Renal cortical epithelial cell (primary cell): ENCODE data around the gene ADGRL3. TPM values are rescaled to one million over a fixed set of nuclear protein-coding genes. Genes with fewer than 3 reads are reported as not detected.
"Not testable (repeated sequence)": the region's sequence is repeated elsewhere in the genome, so short reads cannot be mapped to it uniquely, and the experiment has no call there.

Experiments used
- DNase-seq: peaks from one replicate; pipeline ENCODE4 v3.0.0-alpha.2; 2011; ENCODE audit warnings: low read depth
- total RNA-seq: library from RNA; depleted of rRNA; stranded (reverse); fragments of >200 nt; gene quantifications from 2 replicates; pipeline ENCODE4 v1.2.3, GENCODE V29; 2014

The ADGRL3 gene
- total RNA-seq, 1 donor from 2014 or later: 5.3 TPM

DNA sequence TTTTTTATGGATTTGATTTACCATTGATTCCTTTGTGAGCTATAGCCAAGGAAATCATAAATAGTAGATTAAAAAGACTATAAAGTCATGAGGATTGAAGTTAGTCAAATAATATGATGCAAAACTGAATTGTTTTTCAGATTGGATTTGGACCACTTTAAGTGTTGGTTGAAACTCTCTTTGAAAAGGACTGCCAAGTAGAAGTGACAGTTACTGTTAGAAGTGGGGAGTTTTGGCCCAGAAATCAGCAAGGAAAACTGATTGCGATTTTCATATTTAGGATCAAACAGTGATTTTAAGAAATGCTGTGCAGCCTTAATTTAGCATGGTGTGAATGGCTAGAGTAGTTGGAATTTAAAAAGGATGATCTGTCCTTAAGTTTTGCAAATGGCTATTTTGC is 4.9 kb downstream of the ADGRL3 start:
- no peak for DNase-seq

DNA sequence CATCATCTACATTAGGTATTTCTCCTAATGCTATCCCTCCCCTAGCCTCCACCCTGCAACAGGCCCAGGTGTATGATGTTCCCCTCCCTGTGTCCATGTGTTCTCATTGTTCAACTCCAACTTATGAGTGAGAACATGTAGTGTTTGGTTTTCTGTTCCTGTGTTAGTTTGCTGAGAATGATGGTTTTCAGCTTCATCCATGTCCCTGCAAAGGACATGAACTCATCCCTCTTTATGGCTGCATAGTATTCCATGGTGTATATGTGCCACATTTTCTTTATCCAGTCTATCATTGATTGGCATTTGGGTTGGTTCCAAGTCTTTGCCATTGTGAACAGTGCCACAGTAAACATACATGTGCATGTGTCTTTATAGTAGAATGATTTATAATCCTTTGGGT is 7.0 kb downstream of the ADGRL3 start:
- DNase-seq: not testable (repeated sequence)

DNA sequence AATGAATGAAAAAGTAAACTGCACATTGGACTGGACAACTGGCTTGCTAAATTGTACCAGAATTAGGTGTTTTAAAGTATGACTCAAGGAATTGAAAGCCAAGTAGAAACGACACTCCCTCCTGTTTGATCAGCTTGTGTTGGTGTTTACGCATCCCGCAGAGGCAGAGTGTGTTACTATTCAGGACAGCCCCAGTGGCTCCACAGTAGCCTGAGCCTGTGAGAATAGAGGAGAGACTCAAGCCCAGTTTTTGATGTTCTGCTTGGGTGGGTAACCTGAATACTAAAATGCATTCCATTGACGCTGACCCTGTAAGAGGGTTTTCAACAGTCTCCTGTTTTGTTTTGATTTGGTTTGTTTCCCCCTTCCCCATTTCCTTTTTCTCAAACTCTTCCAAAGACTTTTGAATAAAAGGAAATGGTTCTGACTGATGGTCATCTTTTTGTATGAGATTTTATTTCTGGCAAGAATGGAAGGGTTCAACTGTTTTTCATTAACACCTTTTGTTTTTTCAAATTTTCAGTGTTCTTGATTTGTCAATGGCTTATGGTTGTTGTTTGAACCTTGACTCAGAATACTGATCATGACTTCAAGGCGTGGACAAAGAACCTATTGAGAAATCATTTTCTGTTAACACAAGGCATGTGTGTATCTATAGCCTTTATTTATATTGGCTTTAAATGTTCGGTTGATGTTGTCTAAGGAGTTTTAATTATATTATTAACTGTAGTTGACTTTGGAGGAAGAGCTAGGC is 10.2 kb downstream of the ADGRL3 start:
- peak; percentile 19 for DNase-seq

DNA sequence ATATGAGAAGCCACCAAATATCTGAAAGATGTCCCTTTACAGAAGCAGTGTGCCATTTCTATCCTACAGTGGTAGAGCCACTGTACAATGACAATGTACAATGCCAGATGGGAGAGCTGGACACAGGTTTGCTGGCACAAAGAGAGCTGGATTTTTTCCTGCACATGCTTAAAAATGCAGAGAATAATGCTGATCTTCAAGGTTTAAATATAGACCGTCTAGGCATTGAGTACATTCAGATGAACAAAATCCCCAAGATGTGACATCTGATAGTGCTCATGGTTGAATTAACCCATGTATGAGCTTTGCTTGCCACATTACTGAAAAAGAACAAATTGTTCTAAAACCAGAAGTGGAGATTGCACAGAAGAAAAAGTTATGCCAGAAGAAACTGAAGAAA is 11.7 kb downstream of the ADGRL3 start:
- DNase-seq: no peak

DNA sequence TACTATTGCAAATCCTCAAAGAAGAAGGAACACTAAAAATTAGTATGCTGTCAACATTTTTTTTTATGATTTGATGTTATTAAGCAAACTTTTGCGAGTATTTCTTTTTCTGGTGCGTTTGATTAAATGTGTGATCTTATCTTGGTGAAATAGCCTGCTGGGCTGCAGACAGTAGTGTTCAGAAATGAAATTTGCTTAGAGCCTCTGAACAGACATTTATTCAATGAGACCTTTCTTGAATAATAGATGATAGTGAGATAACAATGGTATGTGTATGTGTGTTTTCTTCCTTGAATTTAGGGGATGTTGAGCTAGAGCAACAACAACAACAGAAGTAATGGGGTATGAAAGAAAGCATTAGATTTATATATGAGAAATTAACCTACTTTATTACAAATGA is 12.7 kb downstream of the ADGRL3 start:
- DNase-seq: no peak

DNA sequence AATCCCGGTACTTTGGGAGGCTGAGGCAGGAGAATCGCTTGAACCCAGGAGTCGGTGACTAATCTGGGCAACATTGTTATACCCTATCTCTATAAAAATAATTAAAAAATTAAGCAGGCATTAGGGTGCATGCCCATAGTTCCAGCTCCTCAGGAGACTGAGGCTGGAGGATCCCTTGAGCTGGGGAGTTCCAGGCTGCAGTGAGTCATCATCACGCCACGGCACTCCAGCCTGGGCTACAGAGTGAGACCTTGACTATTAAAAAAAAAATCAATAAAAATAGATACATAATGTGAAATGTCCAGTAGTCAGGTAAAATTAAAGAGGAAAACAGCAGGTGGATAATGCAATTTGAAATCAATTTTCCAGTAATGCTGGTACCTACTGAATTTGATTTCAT is 14.6 kb downstream of the ADGRL3 start:
- DNase-seq: no peak

DNA sequence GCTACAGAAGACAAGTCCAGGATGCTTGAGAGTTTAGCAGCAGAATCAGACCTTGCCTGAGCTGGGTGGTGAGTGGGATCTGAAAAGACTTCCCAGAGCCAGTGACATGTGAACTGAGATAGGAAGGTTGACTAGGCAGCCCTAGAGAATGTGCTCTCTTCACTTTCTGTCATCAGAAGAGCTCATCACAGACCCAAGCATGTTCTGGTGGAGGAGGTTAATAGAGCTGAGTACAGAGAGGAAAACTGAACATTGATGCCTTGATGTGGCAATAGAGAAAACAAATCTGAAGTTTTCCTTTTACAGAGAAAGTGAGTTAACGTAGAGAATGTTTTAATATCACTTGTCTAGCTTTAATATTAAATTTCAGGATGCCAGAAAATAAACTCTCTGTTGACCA is 17.1 kb downstream of the ADGRL3 start:
- no peak for DNase-seq

DNA sequence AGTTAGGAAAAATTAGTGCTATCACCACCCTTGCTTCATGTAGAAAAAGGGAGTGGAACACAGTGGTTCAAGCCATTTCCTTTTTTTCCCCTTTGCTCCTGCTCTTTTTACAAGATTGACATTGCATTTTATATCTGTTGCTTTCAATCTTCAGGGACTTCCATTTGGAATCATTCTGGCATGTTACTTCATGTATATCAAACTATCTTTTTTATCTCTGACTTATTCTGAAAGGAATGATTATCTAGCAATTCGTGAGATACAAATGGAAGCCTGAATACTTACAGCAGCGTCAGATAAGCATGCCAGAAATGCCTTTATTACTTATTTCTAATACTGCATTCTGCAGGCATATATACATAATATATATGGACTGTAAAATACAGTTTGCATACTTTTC is 20.4 kb downstream of the ADGRL3 start:
- DNase-seq: no peak

DNA sequence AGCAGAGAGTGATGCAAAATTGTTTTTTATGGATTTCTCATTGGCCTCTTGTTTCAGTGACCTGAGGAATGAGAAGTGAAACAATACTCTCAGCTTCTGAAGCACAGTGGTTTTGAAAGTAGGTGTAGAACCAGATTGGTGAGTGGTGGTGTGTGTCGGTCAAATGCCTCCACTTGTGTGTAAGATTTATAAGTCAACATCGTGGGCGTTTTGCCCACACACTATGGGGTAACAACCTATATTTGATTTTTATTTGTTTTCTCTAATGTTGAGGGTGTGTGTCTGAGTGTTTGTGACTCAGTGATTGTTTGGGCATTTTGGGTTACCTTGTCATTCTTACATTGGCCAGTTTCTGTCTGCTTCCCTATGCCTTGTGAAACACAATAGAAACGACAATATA is 23.3 kb downstream of the ADGRL3 start:
- no peak for DNase-seq

DNA sequence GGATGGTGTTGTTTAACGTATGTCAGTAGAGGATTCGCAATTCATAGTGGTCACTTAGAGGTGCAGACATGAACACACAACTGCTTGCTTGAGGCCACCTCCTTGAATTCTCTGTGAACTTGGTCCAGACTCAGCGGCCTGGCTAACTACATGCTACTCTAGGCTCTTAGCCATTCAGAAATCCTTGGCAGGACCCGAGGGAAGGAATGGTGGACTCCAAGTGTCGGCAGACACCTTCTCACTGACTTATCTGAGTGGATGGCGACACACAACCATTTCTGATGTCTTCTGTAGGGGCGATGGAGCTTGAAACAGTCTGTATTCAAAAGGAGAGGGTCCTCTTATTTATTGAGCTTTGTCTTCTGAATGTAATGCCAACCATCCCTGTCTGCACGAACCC is 24.4 kb downstream of the ADGRL3 start:
- no peak for DNase-seq

DNA sequence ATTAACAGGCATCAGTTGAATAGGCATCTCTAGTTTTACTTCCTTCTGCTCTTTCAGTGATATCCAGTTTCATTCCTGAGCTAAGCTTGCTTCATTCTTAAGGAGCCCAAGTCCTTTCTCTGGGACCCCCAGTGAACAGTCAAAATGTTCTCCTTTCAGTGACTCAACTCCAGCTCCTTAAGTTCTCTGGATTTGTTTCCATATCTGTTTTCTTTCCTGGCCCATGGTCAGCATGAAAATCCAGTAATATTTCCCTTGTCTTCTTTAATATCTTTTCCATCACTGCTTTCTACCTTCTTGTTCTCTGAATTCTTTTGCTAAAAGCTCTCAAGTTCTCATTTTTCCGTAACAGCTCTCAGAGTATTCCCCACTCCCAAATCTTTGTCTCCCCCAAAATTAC is 25.5 kb downstream of the ADGRL3 start:
- DNase-seq: no peak

DNA sequence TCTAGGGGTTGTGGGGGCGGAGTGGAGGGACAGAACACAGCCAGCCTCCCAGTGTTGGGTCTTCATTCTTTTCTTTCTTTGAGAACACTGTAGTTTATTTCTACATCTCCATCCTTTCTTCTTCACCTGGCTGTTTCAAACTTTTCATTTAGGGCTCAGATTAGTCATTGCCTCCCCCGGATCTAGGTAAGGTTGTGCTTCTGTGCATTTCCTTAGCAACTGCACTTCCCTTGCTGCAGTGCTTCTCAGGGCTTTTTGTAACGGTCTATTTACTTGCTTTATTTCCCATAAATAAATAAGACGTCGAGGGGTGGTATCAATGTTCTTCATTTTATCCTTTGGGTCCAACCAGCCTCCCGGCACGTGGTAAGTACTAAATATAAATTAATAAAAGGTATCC is 31.3 kb downstream of the ADGRL3 start:
- DNase-seq: no peak

DNA sequence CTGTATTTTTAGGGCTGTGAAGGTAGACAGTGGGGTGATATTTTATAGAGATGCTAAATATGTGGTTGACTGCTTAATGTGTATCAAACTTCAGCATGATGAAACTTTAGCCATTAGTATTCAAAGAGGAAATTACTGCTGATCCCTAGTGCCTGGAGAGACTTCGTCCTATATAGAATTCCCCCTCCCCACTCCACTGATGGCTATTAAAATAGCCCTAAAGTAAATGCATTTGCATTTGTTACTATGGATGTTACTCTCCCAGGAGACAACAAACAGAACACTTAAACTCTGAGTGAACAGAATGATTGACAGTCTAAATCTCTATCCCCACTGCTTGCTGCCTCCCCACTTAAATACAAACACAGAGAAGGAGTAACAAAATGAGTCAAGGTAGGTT is 39.1 kb downstream of the ADGRL3 start:
- DNase-seq: no peak

DNA sequence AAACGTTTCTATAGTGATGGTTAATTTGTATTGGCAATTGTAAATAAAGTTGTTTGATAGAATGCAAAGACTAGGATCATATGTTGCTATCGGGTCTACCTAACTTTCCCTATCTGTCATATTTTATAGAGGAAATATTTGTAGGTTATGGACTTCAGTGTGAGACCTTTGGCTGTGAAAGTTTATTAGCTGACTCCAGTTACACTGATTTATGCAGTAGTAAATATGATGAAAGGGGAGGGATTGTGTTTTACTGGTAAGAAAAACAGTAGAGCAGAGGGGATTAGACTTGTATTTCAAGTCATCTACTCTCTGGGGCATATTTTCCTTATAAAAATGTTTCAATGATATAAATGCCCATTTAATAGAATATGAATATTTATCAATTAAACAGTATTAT is 43.8 kb downstream of the ADGRL3 start:
- no peak for DNase-seq

DNA sequence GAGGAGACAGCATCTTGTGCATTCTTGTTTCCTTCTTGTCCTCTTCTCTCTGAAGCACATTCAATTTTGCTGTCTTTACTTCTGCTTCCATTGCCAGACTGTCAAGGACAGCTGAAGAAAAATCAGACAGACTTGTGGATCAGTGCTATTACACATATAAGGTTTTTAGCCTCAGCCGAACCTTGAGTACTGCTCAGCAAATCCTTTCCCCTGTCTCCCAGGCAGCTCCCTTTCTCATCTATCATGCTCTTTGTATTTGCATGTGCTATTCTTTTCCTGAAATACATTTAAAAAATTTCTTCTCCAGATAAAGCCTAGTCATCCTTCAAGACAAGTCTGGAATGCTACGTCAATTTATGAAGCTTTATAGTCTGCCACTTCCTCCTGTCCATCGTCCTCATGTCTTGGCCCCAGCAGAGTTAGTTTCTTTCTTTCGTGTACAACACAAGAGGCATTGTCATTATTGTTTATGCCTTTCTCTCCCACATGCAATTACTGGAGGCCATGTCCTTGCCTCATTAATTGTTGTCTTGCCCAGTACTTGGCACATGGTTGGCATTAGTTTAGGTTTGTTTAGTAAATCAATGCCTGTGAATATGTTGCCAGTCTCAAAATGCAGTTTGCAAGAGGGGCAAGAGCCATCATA is 45.1 kb downstream of the ADGRL3 start:
- no peak for DNase-seq

DNA sequence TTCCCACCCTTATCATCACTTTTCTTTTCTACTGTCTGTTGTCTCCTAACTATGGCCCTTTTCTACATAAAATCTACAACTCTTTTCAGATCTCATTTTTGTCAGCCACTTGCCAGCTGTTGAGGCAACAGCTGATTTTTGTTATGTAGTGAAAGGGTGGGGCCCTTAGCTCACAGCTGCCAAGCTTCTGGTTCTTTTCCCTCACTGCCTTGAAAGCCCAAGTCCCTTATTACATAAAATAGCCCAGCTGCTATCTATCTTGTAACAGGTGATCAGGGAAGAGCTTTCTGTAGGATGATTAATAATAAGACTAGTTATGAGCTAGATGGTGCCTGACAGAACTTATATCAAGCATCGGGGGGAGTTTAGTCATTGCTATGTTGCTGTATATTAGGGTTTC is 45.9 kb downstream of the ADGRL3 start:
- no peak for DNase-seq

DNA sequence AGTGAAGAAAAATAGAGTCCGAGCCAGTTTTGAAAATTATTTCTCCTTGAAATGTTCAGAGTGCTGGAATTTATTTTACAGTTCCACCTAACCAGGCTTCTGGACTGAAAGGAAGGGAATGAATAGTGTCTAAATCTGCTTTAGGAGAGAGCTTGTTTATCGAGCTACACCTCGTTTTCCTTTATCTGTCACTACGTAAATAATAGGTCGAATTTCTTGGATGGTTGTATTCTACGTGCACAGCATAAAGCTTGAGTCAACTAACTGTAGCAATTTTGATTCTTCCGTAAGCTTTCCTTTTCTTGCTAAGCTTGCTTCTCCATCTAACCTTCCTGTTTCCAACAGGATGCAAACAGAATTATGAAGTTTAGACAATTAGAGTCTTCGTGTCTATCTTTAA is 48.6 kb downstream of the ADGRL3 start:
- no peak for DNase-seq

DNA sequence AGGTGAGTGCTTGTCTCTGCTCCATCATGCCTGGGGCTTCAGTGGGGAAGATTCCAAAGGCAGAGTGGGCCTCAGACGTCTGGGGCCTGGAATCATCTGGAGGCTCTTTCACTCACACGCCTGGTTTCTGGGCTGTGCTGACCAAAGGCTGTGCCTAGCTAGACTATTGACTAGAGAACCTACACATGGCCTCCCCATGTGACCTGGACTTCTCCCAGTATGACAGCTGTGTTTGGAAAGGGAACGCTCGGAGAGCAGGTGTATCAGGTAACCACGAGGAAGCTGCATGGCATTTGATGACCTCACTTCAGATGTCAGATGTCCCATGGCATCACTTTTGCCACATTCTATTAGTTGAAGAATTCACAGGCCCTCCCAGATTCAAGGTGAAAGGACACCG is 51.0 kb downstream of the ADGRL3 start:
- DNase-seq: no peak

DNA sequence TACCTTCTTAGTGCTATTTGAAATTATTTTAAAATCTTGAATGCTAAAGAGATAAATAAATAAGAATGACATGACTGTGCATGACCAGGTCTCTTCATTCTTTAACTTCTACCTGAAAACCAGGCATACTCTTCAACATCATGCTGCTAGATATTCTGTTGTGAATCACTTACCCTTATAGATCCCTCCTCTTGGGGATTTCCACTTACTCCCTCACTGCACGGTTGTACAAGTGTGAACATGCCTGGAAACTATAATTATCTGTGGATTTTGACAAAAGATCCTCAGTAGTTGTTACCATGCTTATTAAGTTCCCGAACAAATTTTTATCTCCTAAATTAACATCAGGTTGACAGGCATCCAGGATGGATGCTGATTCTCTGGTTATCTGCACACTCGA is 54.3 kb downstream of the ADGRL3 start:
- no peak for DNase-seq

DNA sequence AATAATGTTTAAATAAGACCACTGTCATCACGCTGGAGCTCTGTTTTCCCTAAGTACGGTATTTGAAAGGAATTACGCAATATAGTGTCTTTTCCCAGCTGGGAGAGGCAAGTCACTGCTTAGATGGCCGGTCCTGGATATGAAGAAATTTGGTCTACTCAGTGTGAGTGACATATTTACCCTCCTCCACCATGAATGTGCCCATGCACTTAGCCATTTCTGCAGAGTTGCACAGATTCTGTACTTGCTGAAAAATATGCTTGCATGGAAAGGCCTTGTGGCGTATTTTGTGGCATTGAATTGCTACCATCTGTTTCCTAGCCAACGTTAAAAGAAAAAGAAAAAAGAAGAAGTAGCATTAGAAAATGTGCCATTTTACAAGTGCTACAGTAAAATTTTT is 73.1 kb downstream of the ADGRL3 start:
- no peak for DNase-seq

DNA sequence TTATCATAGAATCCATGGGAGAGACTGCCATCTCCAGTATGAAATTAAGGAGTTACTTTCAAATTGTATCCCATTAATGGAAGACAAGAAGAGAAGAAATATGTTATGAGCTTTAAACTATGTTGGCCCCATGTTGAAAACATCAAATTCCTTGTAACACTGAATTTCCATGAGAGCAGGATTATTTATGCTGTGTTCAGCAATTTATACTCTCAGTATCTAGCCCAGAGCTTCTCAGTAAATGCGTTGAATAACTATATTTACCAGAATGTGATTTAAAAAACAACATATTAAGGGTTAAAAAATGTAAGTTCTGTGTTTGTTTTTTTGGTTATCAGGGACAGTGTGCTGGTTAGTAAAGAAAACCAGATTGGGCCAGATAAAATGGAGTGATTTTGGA is 74.2 kb downstream of the ADGRL3 start:
- DNase-seq: no peak

DNA sequence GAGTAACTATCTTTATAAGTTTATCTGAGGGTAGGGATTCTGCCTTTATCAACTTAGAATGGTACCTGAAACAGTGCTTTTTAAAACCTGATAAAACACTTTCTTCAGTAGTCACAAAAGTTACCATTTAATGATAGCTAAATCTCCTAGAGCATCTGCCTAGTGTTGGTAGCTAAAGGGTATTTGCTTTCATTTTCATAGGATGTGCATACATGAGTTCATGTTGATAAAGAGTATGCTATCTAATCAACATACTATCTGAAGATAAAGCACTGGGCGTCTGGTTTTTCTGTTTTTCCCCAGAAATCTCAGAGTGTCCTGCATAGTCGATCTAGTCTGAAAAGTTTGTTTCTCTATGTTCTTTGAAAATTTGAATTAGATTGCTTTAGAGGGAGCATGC is 75.1 kb downstream of the ADGRL3 start:
- DNase-seq: no peak

DNA sequence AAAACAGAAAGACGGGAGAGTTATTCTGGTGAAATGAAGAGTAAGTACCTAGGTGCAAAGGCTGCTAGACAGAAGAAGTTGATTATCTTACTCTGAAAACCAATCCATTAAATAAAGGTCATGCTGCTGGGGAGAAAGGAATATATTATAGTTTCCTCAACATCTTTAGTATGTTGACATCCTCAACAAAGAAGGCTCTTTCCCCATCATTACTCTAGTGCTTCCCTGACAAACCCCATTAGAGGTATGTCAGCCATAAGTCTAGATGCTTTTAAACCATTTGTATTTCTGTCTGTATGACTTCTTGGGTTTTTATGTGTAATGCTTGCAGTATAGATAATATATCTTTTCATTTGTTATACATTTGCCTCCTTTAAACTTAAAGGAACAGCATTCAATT is 75.9 kb downstream of the ADGRL3 start:
- DNase-seq: no peak
